HG03520 (cell line): ENCODE results near the gene SELENOH.

Experiments
- ATAC-seq: cut with Tn5 transposase; IDR thresholded peaks from one replicate; pipeline ENCODE4 v1.9.1; 2021; ENCODE audit warnings: mild to moderate bottlenecking, moderate library complexity; ENCODE audit not compliant: unreplicated experiment

SELENOH gene

DNA sequence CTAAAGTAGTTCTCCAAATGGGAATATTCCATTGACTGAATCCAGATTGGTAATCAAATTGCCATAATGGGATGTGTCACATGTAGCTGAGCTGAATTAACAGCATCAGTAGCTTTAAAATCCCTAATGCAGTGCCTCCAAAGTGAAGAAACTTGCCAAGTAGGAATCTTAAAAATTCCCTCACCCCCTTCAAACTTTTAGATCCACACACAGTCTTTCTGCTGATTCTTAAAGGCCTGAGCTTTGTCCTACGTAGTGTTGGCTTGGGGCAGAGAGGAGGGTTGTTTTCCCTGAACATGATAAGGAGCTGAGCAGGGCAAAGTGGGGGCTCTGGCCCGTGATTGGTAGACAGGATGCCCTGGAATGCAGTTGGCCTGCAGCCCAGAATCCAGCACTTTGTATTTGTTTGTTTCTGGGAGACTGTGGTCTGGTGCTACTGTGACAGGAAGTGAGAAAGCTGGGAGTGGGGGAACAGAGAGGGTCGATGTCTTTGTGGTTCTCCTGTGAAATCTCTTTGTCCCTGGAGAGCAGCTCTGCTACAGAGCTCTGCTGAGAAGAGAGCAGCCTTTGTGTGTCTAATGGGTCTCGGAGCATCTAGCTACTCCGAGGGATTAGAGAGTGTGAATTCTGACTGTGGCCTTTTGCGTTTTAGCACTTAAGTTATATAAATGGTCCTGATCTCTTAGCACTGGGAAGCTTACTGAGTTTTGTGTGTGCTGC lies 37.2 kb downstream of the SELENOH start:
- ATAC-seq = no peak

DNA sequence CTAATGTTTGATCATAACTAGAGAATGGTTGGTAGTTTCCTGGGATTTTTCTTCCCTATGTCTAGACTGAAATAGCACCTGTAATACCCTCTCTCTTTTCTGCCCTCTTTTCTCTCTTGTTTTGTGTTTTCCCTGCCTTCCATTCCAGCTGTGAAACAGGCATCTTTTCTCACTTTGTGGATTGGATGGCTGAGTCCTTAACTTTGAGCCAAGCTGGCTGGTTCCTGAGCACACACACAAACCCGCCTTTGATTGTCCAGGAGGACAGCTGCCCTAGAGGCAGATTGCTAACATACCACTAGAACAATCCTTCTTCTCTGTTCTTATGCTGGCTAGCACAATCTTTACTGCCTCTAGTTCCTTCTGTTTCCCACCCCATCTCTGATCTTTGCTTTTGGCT lies 38.0 kb downstream of the SELENOH start:
- ATAC-seq = no peak

DNA sequence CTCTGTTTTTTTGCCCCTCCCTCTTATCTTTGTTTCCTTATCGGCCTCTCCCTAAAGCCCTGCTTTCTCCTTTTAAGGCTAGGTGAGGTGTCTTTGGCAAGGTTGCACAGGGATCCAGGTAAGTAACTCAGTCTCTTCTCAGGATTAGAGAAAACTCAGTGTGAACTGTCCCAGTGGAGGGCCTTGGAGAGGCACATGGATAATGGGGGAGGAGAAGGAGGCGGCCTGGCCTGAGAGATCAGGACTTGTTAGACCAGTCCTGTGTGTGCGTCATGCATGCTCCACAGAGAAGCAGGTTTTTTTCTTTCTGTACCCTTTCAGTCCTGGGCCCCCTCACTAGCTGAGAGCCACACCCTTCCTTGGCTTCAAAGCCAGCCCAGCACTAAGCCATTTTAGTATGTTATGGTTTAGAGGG lies 40.2 kb downstream of the SELENOH start:
- ATAC-seq = no peak

- ATAC-seq = no peak
Measured at GRCh38 chr11:57785072-57785471, 43.8 kb downstream of the SELENOH start.

GRCh38 chr11:57786436-57786835 lies 45.1 kb downstream of the SELENOH start:
- ATAC-seq = no peak

DNA sequence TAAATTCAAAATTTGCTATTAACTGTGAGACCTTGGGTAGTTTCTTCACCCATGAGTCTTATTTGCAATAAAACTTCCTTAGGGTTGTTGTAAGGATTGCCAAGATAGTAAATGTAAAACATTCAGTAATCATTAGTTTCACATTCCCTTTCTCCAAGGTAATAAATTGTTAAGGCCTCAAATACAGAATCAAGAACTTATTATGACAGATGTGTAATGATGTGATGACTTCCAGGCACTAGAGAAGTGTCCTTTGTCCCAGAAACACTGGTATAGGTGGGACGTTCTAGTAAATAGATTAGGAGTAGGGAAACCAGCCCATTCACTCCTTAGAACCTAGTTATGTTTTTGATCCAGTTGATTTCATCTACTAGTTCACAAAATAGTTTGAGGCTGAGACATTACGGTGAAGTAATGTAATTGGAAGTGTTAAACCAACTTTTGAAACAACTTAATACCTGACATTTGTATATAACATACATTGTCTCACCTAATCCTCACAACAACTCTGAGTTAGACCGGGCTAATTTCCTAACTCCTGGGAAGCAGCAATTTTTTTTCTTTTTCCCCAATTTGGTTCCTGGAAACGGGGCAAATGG lies 45.8 kb downstream of the SELENOH start:
- ATAC-seq = no peak

GRCh38 chr11:57787920-57788702 lies 46.8 kb downstream of the SELENOH start:
- no peak for ATAC-seq

DNA sequence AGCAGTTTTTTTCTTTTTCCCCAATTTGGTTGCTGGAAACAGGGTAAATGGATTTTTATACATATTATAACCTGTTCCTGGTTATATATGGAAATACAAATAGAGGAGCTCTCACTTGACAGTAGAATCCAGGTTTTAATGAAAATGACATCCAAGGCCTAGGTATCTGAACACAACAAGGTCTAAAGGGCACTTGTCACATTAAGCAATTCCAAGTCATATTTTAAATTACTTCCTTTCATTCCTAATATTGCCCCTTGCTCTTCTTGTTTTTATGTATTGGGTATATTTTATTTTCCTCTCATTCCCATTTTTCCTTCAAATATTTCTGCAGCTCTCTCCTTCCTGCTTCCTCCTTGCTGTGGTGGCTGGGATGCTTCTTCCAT lies 47.4 kb downstream of the SELENOH start:
- no peak for ATAC-seq

- ATAC-seq = peak; percentile 4
Measured at GRCh38 chr11:57791321-57792059, 50.2 kb downstream of the SELENOH start.

DNA sequence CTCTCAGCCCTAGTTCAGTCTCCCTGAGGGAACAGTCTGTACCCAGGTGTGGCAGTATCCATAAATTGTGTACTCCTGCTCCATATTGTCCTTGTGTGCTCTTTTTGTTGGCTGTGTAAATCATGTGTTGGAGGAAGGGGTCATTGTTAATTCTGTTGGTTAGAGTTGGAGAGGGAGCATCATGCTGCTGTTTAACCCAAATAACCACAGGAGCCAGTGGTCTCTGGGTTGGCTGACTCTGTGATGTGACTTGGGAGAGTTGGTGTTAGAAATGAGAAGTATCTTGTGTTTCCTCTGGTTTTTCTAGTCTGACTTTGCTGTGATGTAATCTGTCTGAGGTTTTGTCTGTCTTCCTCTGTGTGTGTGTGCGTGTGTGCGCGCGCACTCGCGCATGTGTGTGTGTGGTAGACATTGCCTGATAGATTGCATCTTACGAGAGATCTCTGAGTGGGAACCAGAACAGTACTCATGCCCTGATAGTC lies 50.8 kb downstream of the SELENOH start:
- peak; percentile 85 for ATAC-seq

GRCh38 chr11:57792870-57793269 lies 51.6 kb downstream of the SELENOH start:
- ATAC-seq = no peak
